Measurements from ENCODE around the gene DBET. TPM values are rescaled to one million over a fixed set of nuclear protein-coding genes. Genes with fewer than 3 reads are reported as not detected.
"Not testable (repeated sequence)": the region's sequence is repeated elsewhere in the genome, so short reads cannot be mapped to it uniquely, and the experiment has no call there.

Gene DBET
- total RNA-seq, 1 donor from 2014 or later = not detected

GRCh38 chr4:190110570-190111295, 46.4 kb downstream of the DBET start:
- intact Hi-C loops (cut with DNase I); DNase-seq (ENCODE audit: low spot score); ATAC-seq: not testable (repeated sequence)

GRCh38 chr4:190112879-190113278, 48.6 kb downstream of the DBET start:
- DNase-seq (ENCODE audit: low spot score); ATAC-seq; intact Hi-C loops (cut with DNase I): not testable (repeated sequence)

GRCh38 chr4:190114991-190115390, 50.7 kb downstream of the DBET start:
- DNase-seq (ENCODE audit: low spot score); intact Hi-C loops (cut with DNase I); ATAC-seq: not testable (repeated sequence)

Other genes with a start within 250 kb of the DBET start
- 53.9 TPM for gene FRG1, start 123.6 kb upstream of the DBET start, total RNA-seq
- gene FRG2, start 37.2 kb upstream of the DBET start, total RNA-seq = not detected
- gene DUX4, start 109.3 kb downstream of the DBET start, total RNA-seq = not detected